ENCODE results near the gene PRAMEF14.
"Not testable (repeated sequence)": the region's sequence is repeated elsewhere in the genome, so short reads cannot be mapped to it uniquely, and the experiment has no call there.

GRCh38 chr1:13366536-13366935 lies 19.6 kb upstream of the PRAMEF14 start:
- not testable (repeated sequence) for TF ChIP-seq POLR2A (IDR thresholded peaks at IDR 0.05)
- TF ChIP-seq, protein P1, sequence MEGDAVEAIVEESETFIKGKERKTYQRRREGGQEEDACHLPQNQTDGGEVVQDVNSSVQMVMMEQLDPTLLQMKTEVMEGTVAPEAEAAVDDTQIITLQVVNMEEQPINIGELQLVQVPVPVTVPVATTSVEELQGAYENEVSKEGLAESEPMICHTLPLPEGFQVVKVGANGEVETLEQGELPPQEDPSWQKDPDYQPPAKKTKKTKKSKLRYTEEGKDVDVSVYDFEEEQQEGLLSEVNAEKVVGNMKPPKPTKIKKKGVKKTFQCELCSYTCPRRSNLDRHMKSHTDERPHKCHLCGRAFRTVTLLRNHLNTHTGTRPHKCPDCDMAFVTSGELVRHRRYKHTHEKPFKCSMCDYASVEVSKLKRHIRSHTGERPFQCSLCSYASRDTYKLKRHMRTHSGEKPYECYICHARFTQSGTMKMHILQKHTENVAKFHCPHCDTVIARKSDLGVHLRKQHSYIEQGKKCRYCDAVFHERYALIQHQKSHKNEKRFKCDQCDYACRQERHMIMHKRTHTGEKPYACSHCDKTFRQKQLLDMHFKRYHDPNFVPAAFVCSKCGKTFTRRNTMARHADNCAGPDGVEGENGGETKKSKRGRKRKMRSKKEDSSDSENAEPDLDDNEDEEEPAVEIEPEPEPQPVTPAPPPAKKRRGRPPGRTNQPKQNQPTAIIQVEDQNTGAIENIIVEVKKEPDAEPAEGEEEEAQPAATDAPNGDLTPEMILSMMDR (IDR thresholded peaks at IDR 0.05), result not testable (repeated sequence)

All from thyroid gland (tissue), 4 donors.